H9 (cell line): ENCODE measurements around the gene SDC4. TPM values are rescaled to one million over a fixed set of nuclear protein-coding genes. Genes with fewer than 3 reads are reported as not detected.

Experiments used
- DNase-seq: peaks from one replicate; pipeline ENCODE4 v3.0.0-alpha.2; 2017
- H2AFZ ChIP-seq: one replicate; pipeline ENCODE4 v1.6.1; 2013; ENCODE audit warnings: mild to moderate bottlenecking, low read length, control low read depth, moderate library complexity
- H2AK5ac ChIP-seq: 2 replicates; pipeline ENCODE4 v1.6.1; 2013; ENCODE audit warnings: low read length, control low read depth, mixed read lengths; ENCODE audit not compliant: insufficient read length
- H2BK120ac ChIP-seq: one replicate; pipeline ENCODE4 v1.6.1; 2013; ENCODE audit warnings: low read depth, mild to moderate bottlenecking, low read length, control low read depth, inconsistent platforms; ENCODE audit not compliant: poor library complexity, severe bottlenecking
- H2BK12ac ChIP-seq: 2 replicates; pipeline ENCODE4 v1.6.1; 2013; ENCODE audit warnings: low read length, control low read depth, mixed read lengths, low read depth; ENCODE audit not compliant: insufficient read length
- H2BK15ac ChIP-seq: 2 replicates; pipeline ENCODE4 v1.6.1; 2013; ENCODE audit warnings: low read depth, low read length, control low read depth
- H2BK20ac ChIP-seq: one replicate; pipeline ENCODE4 v1.6.1; 2013; ENCODE audit warnings: low read depth, mild to moderate bottlenecking, low read length, control low read depth, inconsistent platforms; ENCODE audit not compliant: poor library complexity, severe bottlenecking
- H2BK5ac ChIP-seq: 2 replicates; pipeline ENCODE4 v1.6.1; 2013; ENCODE audit warnings: low read length, control low read depth, mixed read lengths; ENCODE audit not compliant: insufficient read length
- H3K14ac ChIP-seq: 2 replicates; pipeline ENCODE4 v1.6.1; 2013; ENCODE audit warnings: low read length, control low read depth; ENCODE audit not compliant: insufficient read depth
- H3K18ac ChIP-seq: 2 replicates; pipeline ENCODE4 v1.6.1; 2013; ENCODE audit warnings: low read depth, mild to moderate bottlenecking, mixed read lengths, low read length, control low read depth; ENCODE audit not compliant: insufficient read length
- H3K23ac ChIP-seq: 2 replicates; pipeline ENCODE4 v1.6.1; 2013; ENCODE audit warnings: low read length, control low read depth, mixed read lengths, low read depth; ENCODE audit not compliant: insufficient read length
- H3K23me2 ChIP-seq: 2 replicates; pipeline ENCODE4 v1.6.1; 2013; ENCODE audit warnings: low read depth, mild to moderate bottlenecking, mixed read lengths, low read length, control low read depth; ENCODE audit not compliant: insufficient read length, poor library complexity, severe bottlenecking
- H3K27ac ChIP-seq: 2 replicates; pipeline ENCODE4 v1.5.1; 2013; ENCODE audit warnings: low read length, control low read depth, mixed read lengths, low read depth; ENCODE audit not compliant: insufficient read length
- H3K27me3 ChIP-seq: 2 replicates; pipeline ENCODE4 v1.6.1; 2013; ENCODE audit warnings: low read length, control low read depth, inconsistent platforms; ENCODE audit not compliant: insufficient read depth
- H3K4ac ChIP-seq: 2 replicates; pipeline ENCODE4 v1.6.1; 2013; ENCODE audit warnings: low read depth, mild to moderate bottlenecking, control low read depth, inconsistent platforms, low read length, moderate library complexity
- H3K4me1 ChIP-seq: 2 replicates; pipeline ENCODE4 v1.6.1; 2013; ENCODE audit warnings: low read length, control low read depth, inconsistent platforms; ENCODE audit not compliant: insufficient read depth
- H3K4me2 ChIP-seq: 2 replicates; pipeline ENCODE4 v1.6.1; 2013; ENCODE audit warnings: low read length, control low read depth, mixed read lengths; ENCODE audit not compliant: insufficient read length, insufficient read depth
- H3K56ac ChIP-seq: 2 replicates; pipeline ENCODE4 v1.6.1; 2013; ENCODE audit warnings: low read depth, mild to moderate bottlenecking, mixed read lengths, low read length, control low read depth; ENCODE audit not compliant: insufficient read length
- H3K79me1 ChIP-seq: 2 replicates; pipeline ENCODE4 v1.6.1; 2013; ENCODE audit warnings: low read depth, mild to moderate bottlenecking, moderate library complexity, low read length, control low read depth, inconsistent platforms; ENCODE audit not compliant: insufficient read depth, poor library complexity, severe bottlenecking
- H3K79me2 ChIP-seq: 2 replicates; pipeline ENCODE4 v1.6.1; 2013; ENCODE audit warnings: low read length, control low read depth, inconsistent platforms; ENCODE audit not compliant: insufficient read depth
- H3K9ac ChIP-seq: 2 replicates; pipeline ENCODE4 v1.6.1; 2013; ENCODE audit warnings: low read length, control low read depth, mixed read lengths; ENCODE audit not compliant: insufficient read length; ENCODE audit errors: extremely low read depth
- H3K9me3 ChIP-seq: one replicate; pipeline ENCODE4 v1.6.1; 2013; ENCODE audit warnings: low read depth, low read length, inconsistent platforms; ENCODE audit not compliant: control insufficient read depth
- H3T11ph ChIP-seq: one replicate; pipeline ENCODE4 v1.6.1; 2013; ENCODE audit warnings: mild to moderate bottlenecking, low read length, control low read depth, inconsistent platforms
- H4K20me1 ChIP-seq: one replicate; pipeline ENCODE4 v1.6.1; 2013; ENCODE audit not compliant: control insufficient read depth, insufficient read length, insufficient read depth
- H4K5ac ChIP-seq: 2 replicates; pipeline ENCODE4 v1.6.1; 2013; ENCODE audit warnings: low read depth, mild to moderate bottlenecking, mixed read lengths, low read length, control low read depth; ENCODE audit not compliant: insufficient read length
- H4K8ac ChIP-seq: replicated peaks from 2 replicates; pipeline ENCODE4 v1.6.1; 2013; ENCODE audit warnings: low read length, control low read depth, mixed read lengths, low read depth; ENCODE audit not compliant: insufficient read length
- H4K91ac ChIP-seq: 2 replicates; pipeline ENCODE4 v1.6.1; 2013; ENCODE audit warnings: low read depth, mild to moderate bottlenecking, moderate library complexity, mixed read lengths, low read length, control low read depth; ENCODE audit not compliant: insufficient read length
- H3K27ac Mint-ChIP-seq, 3 experiments: 2 replicates in 2 of 3; 3 replicates in 1 of 3; pipeline ENCODE4 v1.8.0; 2020 to 2021; ENCODE audit warnings: mixed read lengths in 3 of 3, mild to moderate bottlenecking in 1 of 3, moderate library complexity in 1 of 3
- H3K27me3 Mint-ChIP-seq: 2 replicates; pipeline ENCODE4 v1.8.0; 2021; ENCODE audit warnings: low read depth, mild to moderate bottlenecking, moderate library complexity, mixed read lengths
- H3K36me3 Mint-ChIP-seq, 3 experiments: 2 replicates in 2 of 3; 3 replicates in 1 of 3; pipeline ENCODE4 v1.8.0; 2020 to 2021; ENCODE audit warnings: low read depth in 3 of 3, mixed read lengths in 3 of 3; ENCODE audit not compliant: insufficient read depth in 1 of 3
- H3K4me1 Mint-ChIP-seq, 2 experiments: 2 replicates each; pipeline ENCODE4 v1.8.0; 2020; ENCODE audit warnings: mixed read lengths in 2 of 2
- H3K4me3 Mint-ChIP-seq, 2 experiments: 2 replicates in 1 of 2; 3 replicates in 1 of 2; pipeline ENCODE4 v1.8.0; 2020 to 2021; ENCODE audit warnings: mild to moderate bottlenecking in 2 of 2, mixed read lengths in 2 of 2, moderate library complexity in 1 of 2
- H3K9me3 Mint-ChIP-seq, 2 experiments: 2 replicates in 1 of 2; 3 replicates in 1 of 2; pipeline ENCODE4 v1.8.0; 2020; ENCODE audit warnings: mild to moderate bottlenecking in 2 of 2, mixed read lengths in 2 of 2, moderate library complexity in 1 of 2
- CTCF ChIP-seq: fragments of 200-600 bp; sonication (generic); conservative IDR thresholded peaks from 3 replicates; pipeline ENCODE4 v1.8.0; 2021; ENCODE audit warnings: antibody characterized with exemption, mild to moderate bottlenecking
- WGBS: extraction: QIAGEN DNeasy Blood & Tissue Kit; methylation state at CpG from one replicate; pipeline ENCODE4 v1.1.7; 2013; ENCODE audit warnings: missing lambda C conversion rate, low lambda C conversion rate, mixed read lengths; ENCODE audit not compliant: insufficient read length; ENCODE audit errors: extremely low coverage; 5-methylcytosine and 5-hydroxymethylcytosine counted together
- total RNA-seq: library from RNA; stranded (reverse); gene quantifications from 2 replicates; pipeline ENCODE4 v1.2.1, GENCODE V29; 2021

SDC4 gene
- total RNA-seq, 1 experiment from 2014 or later: 50.7 TPM

- H3K18ac ChIP-seq: no peak overlapping the region
- H3K27ac Mint-ChIP-seq: no peak overlapping the region
- no peak overlapping the region for H3K23ac ChIP-seq
- no peak overlapping the region for H2AK5ac ChIP-seq
- no peak overlapping the region; a peak in 2 of 5 replicates for H3K4me3 Mint-ChIP-seq
- H3K4ac ChIP-seq: no peak overlapping the region
- no peak overlapping the region for H3K9ac ChIP-seq
- H3K4me1 Mint-ChIP-seq: peaks cover 8 to 13% of the 10 kb centered on the region in 2 experiments
- peak overlapping the region; percentile 64 for H3K4me2 ChIP-seq
- H3K79me2 ChIP-seq: no peaks in the 10 kb centered on the region
- no peaks in the 10 kb centered on the region for H3K79me1 ChIP-seq
- no peak overlapping the region for H2AFZ ChIP-seq
- H2BK12ac ChIP-seq: no peak overlapping the region
- H3K27ac ChIP-seq: no peak overlapping the region
- H3K23me2 ChIP-seq: peaks cover 7% of the 10 kb centered on the region
- no peak overlapping the region for H2BK20ac ChIP-seq
- H3K4me1 ChIP-seq: peaks cover 2% of the 10 kb centered on the region; the same call in 1 of the 2 replicates
- no peak for DNase-seq
- whole genome bisulfite sequencing: no CpG with 5 or more reads among the region's 2 CpGs
- no peak overlapping the region for H2BK5ac ChIP-seq
- no peak overlapping the region for H2BK120ac ChIP-seq
- H4K5ac ChIP-seq: no peak overlapping the region
- H3K9me3 ChIP-seq: no peaks in the 10 kb centered on the region
- H3K27me3 ChIP-seq: peaks cover 5% of the 10 kb centered on the region; the same call in 1 of the 2 replicates
- H3K27me3 Mint-ChIP-seq: peaks cover 60% of the 10 kb centered on the region
- no peaks in the 10 kb centered on the region for H4K20me1 ChIP-seq
- no peak overlapping the region for H3T11ph ChIP-seq
- H4K91ac ChIP-seq: no peak overlapping the region
- H3K36me3 Mint-ChIP-seq: peaks cover 5 to 15% (median 9%) of the 10 kb centered on the region in 3 experiments; a peak in 6 of 7 replicates
- H3K9me3 Mint-ChIP-seq: peaks cover 20 to 21% of the 10 kb centered on the region in 2 experiments
- no peak overlapping the region for H3K14ac ChIP-seq
- TF ChIP-seq CTCF: no peak
- no peak overlapping the region for H3K56ac ChIP-seq
- no peak overlapping the region for H4K8ac ChIP-seq
- no peak overlapping the region for H2BK15ac ChIP-seq
Observed at GRCh38 chr20:45292343-45292742, 55.9 kb downstream of the SDC4 start.
